Activated CD4-positive, alpha-beta T cell treated with anti-CD3 and anti-CD28 coated beads, Interleukin-2, amount 10 ng/mL, durations not matched to agents 24 days and 14 days (primary cell): ENCODE data around the gene CDC42BPA. TPM values are rescaled to one million over a fixed set of nuclear protein-coding genes. Genes with fewer than 3 reads are reported as not detected.
A peak's percentile ranks its signal among the peaks of the same experiment; 100 is the strongest.

Experiments used
- DNase-seq: peaks from one replicate; pipeline ENCODE4 v3.0.0; 2022
- H3K27ac Mint-ChIP-seq: one replicate; pipeline ENCODE4 v1.8.0; 2022; ENCODE audit warnings: mild to moderate bottlenecking, mixed read lengths
- H3K27me3 Mint-ChIP-seq: one replicate; pipeline ENCODE4 v1.8.0; 2022; ENCODE audit warnings: mixed read lengths
- H3K36me3 Mint-ChIP-seq: one replicate; pipeline ENCODE4 v1.8.0; 2022; ENCODE audit warnings: low read depth, mild to moderate bottlenecking, mixed read lengths
- H3K4me1 Mint-ChIP-seq: one replicate; pipeline ENCODE4 v1.8.0; 2021; ENCODE audit warnings: mixed read lengths
- H3K4me3 Mint-ChIP-seq: one replicate; pipeline ENCODE4 v1.8.0; 2022; ENCODE audit warnings: mild to moderate bottlenecking, moderate library complexity, mixed read lengths
- H3K9me3 Mint-ChIP-seq: one replicate; pipeline ENCODE4 v1.8.0; 2021; ENCODE audit warnings: mixed read lengths
- intact Hi-C: fragments of 100-400 bp; cut with micrococcal nuclease; formaldehyde crosslinking; loops from one replicate; pipeline ENCODE4 v1.15.1; 2023
- total RNA-seq: library from RNA; stranded (reverse); gene quantifications from 2 replicates; pipeline ENCODE4 v1.2.3, GENCODE V29; 2022

CDC42BPA gene
- total RNA-seq, 1 donor from 2014 or later: 1.2 TPM

GRCh38 chr1:227321035-227321434 is 2.7 kb upstream of the CDC42BPA start:
- H3K9me3 Mint-ChIP-seq: peaks cover 3% of the 10 kb centered on the region
- intact Hi-C loops: no loop called here
- no peak overlapping the region for H3K4me3 Mint-ChIP-seq
- H3K27ac Mint-ChIP-seq: no peak overlapping the region
- DNase-seq: no peak
- peaks cover 9% of the 10 kb centered on the region for H3K4me1 Mint-ChIP-seq
- H3K27me3 Mint-ChIP-seq: peaks cover 55% of the 10 kb centered on the region
- peaks cover 2% of the 10 kb centered on the region for H3K36me3 Mint-ChIP-seq

- Mint-ChIP-seq H3K9me3 (peaks cover 3% of the 10 kb centered on the region), H3K4me3 (no peak overlapping the region), H3K4me1 (peaks cover 9% of the 10 kb centered on the region), H3K27ac (no peak overlapping the region), H3K36me3 (peaks cover 2% of the 10 kb centered on the region), H3K27me3 (peaks cover 61% of the 10 kb centered on the region)
- DNase-seq: no peak
- intact Hi-C loops: no loop called here
Measured at GRCh38 chr1:227320476-227320875, 2.2 kb upstream of the CDC42BPA start.

GRCh38 chr1:227318853-227319607 is 738 bp upstream of the CDC42BPA start:
- H3K27me3 Mint-ChIP-seq: peaks cover 67% of the 10 kb centered on the region
- H3K27ac Mint-ChIP-seq: no peak overlapping the region
- DNase-seq: peak; percentile 56
- peak overlapping the region; percentile 73 for H3K4me3 Mint-ChIP-seq
- peaks cover 3% of the 10 kb centered on the region for H3K9me3 Mint-ChIP-seq
- H3K36me3 Mint-ChIP-seq: peaks cover 2% of the 10 kb centered on the region
- intact Hi-C loops: no loop called here
- peaks cover 9% of the 10 kb centered on the region for H3K4me1 Mint-ChIP-seq

GRCh38 chr1:227317523-227318015 is 723 bp downstream of the CDC42BPA start:
- peaks cover 2% of the 10 kb centered on the region for H3K36me3 Mint-ChIP-seq
- peaks cover 9% of the 10 kb centered on the region for H3K4me1 Mint-ChIP-seq
- H3K9me3 Mint-ChIP-seq: no peaks in the 10 kb centered on the region
- peak overlapping the region; percentile 84 for H3K4me3 Mint-ChIP-seq
- DNase-seq: no peak
- peaks cover 66% of the 10 kb centered on the region for H3K27me3 Mint-ChIP-seq
- intact Hi-C loops: no loop called here
- H3K27ac Mint-ChIP-seq: no peak overlapping the region

GRCh38 chr1:227317011-227317451 is 1.3 kb downstream of the CDC42BPA start:
- Mint-ChIP-seq H3K9me3 (no peaks in the 10 kb centered on the region), H3K27me3 (peaks cover 62% of the 10 kb centered on the region), H3K4me3 (no peak overlapping the region), H3K27ac (no peak overlapping the region), H3K4me1 (peaks cover 9% of the 10 kb centered on the region), H3K36me3 (peaks cover 2% of the 10 kb centered on the region)
- intact Hi-C loops: no loop called here
- DNase-seq: no peak

GRCh38 chr1:227316456-227316855 is 1.8 kb downstream of the CDC42BPA start:
- Mint-ChIP-seq H3K27me3 (peaks cover 62% of the 10 kb centered on the region), H3K4me1 (peaks cover 9% of the 10 kb centered on the region), H3K36me3 (peaks cover 2% of the 10 kb centered on the region), H3K9me3 (no peaks in the 10 kb centered on the region), H3K27ac (no peak overlapping the region), H3K4me3 (no peak overlapping the region)
- no peak for DNase-seq
- intact Hi-C loops: no loop called here

GRCh38 chr1:227315629-227316346 is 2.5 kb downstream of the CDC42BPA start:
- Mint-ChIP-seq H3K4me3 (no peak overlapping the region), H3K27ac (no peak overlapping the region), H3K4me1 (peaks cover 7% of the 10 kb centered on the region), H3K36me3 (peaks cover 2% of the 10 kb centered on the region), H3K9me3 (no peaks in the 10 kb centered on the region), H3K27me3 (peaks cover 55% of the 10 kb centered on the region)
- intact Hi-C loops: no loop called here
- DNase-seq: no peak

- intact Hi-C loops: no loop called here
- Mint-ChIP-seq H3K27me3 (peaks cover 43% of the 10 kb centered on the region), H3K27ac (no peak overlapping the region), H3K36me3 (peaks cover 2% of the 10 kb centered on the region), H3K4me1 (peaks cover 3% of the 10 kb centered on the region), H3K9me3 (no peaks in the 10 kb centered on the region), H3K4me3 (no peak overlapping the region)
- no peak for DNase-seq
Measured at GRCh38 chr1:227314014-227314848, 4.1 kb downstream of the CDC42BPA start.

GRCh38 chr1:227312361-227313025 is 5.8 kb downstream of the CDC42BPA start:
- Mint-ChIP-seq H3K27ac (no peak overlapping the region), H3K4me1 (peaks cover 2% of the 10 kb centered on the region), H3K4me3 (no peak overlapping the region), H3K27me3 (peaks cover 33% of the 10 kb centered on the region), H3K9me3 (no peaks in the 10 kb centered on the region), H3K36me3 (peaks cover 1% of the 10 kb centered on the region)
- no peak for DNase-seq
- intact Hi-C loops: no loop called here

- H3K9me3 Mint-ChIP-seq: no peaks in the 10 kb centered on the region
- intact Hi-C loops: no loop called here
- no peaks in the 10 kb centered on the region for H3K4me1 Mint-ChIP-seq
Measured at GRCh38 chr1:227311389-227312001, 6.8 kb downstream of the CDC42BPA start.

GRCh38 chr1:227308367-227309336 is 9.6 kb downstream of the CDC42BPA start:
- Mint-ChIP-seq H3K4me1 (no peaks in the 10 kb centered on the region), H3K4me3 (no peak overlapping the region), H3K36me3 (no peaks in the 10 kb centered on the region), H3K27me3 (peaks cover 8% of the 10 kb centered on the region), H3K27ac (no peak overlapping the region), H3K9me3 (no peaks in the 10 kb centered on the region)
- intact Hi-C loops: no loop called here
- DNase-seq: no peak

More at GRCh38 chr1:227311389-227312001, 6.8 kb downstream of the CDC42BPA start:
- no peak for DNase-seq
- Mint-ChIP-seq H3K27ac (no peak overlapping the region), H3K36me3 (no peaks in the 10 kb centered on the region), H3K4me3 (no peak overlapping the region), H3K27me3 (peaks cover 25% of the 10 kb centered on the region)

- Mint-ChIP-seq H3K4me3 (no peak overlapping the region), H3K4me1 (no peaks in the 10 kb centered on the region), H3K27ac (no peak overlapping the region), H3K27me3 (peaks cover 5% of the 10 kb centered on the region), H3K36me3 (no peaks in the 10 kb centered on the region), H3K9me3 (no peaks in the 10 kb centered on the region)
- DNase-seq: peak; percentile 12
- intact Hi-C loops: no loop called here
Measured at GRCh38 chr1:227306689-227307088, 11.6 kb downstream of the CDC42BPA start.
